ENCODE results near the gene FOXC2.
"Not testable (repeated sequence)": the region's sequence is repeated elsewhere in the genome, so short reads cannot be mapped to it uniquely, and the experiment has no call there.

Gene FOXC2

DNA sequence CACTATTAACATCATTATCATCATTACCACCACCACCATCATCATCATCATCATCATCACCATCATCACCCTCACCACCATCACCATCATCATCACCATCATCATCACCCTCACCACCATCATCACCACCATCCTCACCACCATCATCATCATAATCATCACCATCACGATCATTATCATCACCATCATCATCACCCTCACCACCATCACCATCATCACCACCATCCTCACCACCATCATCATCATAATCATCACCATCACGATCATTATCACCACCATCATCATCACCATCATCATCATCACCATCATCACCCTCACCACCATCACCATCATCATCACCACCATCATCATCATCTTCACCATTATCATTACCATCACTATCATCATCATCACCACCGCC is 21.3 kb downstream of the FOXC2 start:
- DNase-seq (ENCODE audit: low read depth in 2 of 2), result not testable (repeated sequence)

DNA sequence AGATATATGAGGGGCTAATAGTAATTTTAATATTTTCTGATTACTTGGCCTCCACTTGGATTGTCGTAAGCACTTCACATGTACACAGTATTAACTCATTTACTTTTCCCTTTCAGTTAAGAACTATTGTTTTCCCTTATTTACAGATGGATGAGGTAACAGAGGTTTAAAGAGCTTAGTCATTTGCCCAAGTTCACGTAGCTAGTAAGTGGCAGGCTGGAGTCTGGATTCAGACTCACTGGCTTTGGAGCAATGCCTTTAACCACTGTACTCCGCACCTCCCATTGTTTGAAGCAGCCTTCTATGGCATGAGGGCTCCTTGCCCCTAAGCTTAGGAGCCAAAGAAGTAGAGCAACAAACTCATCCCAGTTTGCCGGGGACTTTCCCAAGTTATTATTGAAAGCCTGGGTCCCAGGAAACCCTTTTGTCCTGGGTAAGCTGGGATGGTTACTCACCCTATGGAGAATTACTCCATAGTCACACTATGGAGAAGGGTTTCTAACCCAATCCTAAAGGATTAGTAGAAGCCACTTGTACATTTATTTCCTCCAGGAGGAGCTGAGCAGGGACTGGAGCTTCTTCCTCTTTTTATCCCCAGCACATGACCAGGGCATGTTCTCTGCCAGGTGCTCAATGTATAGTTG is 24.0 kb downstream of the FOXC2 start:
- no peak for DNase-seq (ENCODE audit: low read depth in 2 of 2)

DNA sequence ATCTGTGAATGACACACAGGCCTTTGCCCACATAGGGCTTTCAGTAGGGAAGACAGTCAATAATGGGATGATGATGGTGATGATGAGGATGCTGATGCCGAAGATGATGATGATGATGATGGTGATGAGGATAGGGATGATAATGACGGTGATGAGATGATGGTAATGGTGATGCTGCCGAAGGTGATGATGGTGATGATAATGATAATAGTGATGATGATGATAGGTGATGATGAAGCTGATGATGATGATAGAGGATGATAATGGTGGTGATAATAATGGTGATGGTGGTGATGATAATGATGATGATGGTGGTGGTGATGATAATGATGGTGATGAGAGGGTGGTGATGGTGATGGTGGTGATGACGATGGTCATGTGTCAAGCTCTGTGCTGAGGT is 24.6 kb downstream of the FOXC2 start:
- DNase-seq (ENCODE audit: low read depth in 2 of 2), result no peak

DNA sequence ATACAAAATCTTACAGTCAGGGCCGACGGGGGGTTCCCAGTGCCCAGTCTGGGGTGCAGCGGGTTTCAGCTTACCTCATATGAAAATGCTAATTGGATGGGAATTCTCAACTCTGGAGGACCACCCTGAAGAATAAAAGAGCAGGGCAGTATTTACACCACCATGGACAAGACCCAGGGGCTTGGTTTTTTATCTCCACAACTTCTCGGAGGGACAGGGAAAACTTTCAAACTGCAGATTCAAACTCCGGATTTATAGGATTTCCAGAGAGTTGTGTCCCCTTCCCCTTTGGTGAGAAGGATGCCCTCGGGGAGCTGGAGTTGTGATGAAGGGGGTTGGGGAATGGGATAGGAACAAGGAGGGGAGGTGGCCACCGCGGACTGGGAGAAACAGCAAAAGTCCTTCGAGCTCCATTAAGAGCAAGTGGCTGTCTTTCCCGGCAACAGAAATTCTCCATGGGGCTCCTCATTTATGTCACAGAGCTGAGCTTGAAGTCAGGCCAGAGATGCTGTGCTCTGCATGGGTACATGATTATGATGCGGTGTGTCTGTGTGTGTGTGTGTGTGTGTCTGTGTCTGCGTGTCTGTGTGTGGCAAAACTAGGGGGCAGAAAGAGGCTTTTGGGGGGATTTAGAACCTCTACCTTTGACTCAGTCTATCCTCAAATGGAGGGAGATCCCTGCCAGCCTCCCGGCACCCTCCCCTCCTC is 27.4 kb downstream of the FOXC2 start:
- no peak for DNase-seq (ENCODE audit: low read depth in 2 of 2)

DNA sequence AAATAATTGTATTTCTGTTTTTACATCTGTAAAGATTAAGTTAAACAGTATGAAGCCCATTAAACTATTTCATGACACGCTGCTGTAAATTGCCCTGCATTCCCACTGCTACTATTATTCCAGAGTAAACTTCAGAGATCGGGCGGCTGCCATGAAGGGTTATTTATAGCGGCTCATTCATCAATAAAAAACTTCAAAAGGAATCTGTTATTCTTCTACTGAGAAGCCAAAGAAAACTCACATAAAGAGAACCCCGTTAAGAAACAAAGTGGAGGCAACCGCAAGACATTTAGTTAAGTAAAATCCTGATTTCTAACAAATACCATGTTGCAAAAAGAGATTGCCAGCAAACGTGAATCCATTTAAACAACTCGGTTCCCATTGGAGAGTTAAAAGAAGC is 28.1 kb downstream of the FOXC2 start:
- DNase-seq (ENCODE audit: low read depth in 2 of 2), result no peak

DNA sequence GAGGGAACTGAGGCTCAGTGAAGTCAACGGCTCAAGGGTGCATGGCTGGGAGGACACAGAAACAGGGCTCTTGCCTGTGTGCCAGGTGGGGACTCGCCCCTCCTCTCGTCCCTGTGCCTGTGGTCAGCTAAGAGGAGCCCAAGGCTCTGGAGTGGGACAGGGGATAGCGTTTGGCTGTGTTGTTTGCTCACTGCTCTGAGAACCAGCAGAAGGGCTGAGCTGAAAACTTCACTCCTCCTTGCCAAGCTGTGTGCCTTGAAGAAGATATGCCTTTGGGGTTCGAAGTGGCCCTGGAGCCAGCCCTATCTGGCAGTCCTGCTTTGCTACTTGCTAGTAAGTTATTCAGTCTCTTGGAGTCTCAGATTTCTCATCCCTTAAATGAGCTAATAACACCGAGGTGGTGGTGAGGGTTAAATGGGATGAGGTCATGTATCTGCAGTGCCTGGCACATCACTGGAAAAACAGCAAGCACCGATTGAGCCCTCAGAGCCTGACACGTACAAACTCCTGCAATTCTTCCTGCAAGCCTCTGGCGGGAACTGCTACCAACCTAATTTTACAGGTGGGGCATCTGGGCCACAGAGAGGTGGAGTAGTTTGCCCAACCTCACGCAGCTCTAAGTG is 29.5 kb downstream of the FOXC2 start:
- DNase-seq (ENCODE audit: low read depth in 2 of 2), result no peak

DNA sequence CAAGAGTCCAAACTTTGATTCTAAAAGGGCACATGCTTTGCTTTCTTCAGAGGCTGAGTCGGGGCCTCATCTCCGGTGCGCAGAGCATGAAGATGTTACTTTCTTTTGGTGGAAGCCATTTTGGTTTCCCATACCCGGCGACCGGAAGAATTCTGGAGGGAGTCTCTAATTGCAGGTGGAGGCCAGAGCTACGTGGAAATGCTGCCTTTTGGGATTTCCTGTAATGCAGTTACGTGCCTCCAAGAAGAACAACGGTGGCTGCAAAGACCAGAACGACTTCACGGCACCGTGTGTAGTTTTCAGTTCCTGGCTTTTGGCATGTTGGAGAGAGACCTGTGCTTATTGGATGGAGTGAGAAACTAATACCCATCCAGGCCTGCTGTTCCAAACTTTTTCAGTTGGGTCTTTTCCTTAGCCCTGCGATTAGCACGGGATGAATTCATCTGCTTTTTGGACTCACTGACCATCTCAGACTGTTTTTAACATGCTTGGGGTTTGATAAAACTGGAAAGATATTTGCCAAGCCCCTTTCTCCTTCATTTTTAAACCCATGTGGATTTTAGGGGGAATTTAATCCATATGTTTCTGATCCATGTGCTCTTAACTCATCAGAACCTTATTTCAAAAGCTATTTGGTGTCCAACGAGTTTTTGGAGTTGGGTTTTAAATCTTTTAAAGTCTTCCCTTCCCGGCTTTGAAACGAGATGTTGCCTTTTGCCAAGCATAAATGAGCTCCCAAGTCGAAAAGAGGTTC is 30.7 kb downstream of the FOXC2 start:
- no peak for DNase-seq (ENCODE audit: low read depth in 2 of 2)

DNA sequence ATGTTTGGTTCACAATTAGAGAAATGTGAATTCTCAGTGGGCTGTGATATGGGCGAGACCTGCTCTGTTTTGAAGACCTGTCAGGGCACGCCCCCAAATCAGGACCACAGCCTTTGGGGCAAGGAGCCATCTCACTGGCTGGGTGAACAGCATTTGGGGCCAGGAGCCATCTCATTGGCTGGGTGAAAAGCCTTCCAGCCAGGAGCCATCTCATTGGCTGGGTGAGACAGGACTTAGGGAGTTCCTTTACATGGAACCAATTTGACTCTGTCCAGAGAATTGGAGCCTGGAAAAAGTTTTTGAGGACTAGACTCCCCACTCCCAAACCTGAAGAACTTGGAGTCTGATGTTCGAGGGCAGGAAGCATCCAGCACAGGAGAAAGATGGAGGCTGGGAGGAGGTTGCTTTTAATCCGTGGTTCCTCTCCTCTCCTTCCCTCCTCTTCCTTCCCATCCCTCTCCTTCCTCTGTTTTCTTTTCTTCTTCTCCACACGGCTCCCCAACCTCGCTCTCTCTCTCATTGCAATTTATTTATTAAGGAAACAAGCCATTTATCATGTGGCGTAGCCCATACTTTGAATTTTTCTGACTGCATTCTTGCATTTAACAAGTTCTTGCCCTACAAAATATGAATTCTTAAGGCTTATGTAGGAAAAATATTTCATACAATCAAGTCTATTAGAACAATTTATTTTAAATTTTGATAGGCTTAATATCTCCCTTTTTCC is 31.4 kb downstream of the FOXC2 start:
- DNase-seq (ENCODE audit: low read depth in 2 of 2), result no peak

DNA sequence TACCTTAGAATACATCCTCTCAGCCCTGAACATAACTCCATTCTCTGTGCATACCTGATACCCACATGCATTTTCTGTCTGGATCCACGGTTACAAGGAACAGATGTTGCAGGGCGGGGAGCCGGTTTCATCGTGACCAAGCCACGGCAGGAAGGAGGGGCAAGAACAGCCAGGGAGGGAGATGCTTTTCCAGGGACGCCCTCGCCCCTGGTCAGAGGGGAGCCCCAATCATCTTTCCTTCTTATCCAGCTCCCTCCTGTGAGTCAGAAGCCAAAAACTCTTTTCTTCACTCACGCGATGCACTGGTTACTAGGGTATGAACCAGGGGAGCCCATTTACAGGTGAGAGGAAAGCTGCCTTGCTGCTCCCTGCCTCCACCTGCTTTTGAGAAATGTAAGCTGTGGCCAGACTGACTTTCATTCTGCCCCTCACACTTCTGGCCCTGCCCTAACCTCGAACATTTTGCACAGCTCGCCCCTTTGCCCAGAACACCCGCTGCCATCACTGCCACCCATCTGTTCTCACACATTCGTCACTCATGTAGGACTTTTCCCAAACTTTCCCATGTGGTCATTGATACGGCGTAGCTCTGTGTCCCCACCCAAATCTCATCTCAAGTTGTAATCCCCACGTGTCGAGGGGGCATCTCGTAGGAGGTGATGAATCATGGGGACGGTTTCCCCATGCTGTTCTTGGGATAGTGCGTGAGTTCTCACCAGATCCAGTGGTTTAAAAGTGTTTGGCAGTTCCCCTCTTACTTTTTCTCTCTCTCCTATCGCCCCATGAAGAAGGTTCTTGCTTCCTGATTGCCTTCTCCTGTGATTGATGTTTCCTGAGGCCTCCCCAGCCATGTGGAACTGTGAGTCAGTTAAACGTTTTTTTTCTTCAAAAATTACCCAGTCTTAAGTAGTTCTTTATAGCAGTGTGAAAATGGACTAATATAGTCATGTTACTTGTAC is 32.3 kb downstream of the FOXC2 start:
- DNase-seq (ENCODE audit: low read depth in 2 of 2), result no peak

DNA sequence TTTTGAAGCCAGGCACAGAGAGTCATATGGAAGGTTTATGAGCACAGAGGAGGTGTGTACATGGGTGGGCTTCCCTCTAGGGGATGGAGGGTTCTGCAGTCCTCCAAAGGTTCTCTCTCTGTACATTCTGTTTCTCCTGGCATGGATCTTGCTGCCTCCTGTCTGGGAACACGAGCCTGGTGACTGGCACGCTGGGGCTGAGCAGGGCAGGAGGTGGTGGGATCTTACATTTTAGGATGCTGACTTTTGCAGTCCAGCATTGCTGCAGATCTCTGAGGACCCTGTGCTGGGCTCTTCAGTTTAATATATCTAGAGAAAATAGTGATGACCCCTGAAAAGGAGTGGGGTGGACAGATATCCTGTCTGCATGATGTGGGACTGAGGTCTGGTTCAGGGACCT is 34.7 kb downstream of the FOXC2 start:
- no peak for DNase-seq (ENCODE audit: low read depth in 2 of 2)

DNA sequence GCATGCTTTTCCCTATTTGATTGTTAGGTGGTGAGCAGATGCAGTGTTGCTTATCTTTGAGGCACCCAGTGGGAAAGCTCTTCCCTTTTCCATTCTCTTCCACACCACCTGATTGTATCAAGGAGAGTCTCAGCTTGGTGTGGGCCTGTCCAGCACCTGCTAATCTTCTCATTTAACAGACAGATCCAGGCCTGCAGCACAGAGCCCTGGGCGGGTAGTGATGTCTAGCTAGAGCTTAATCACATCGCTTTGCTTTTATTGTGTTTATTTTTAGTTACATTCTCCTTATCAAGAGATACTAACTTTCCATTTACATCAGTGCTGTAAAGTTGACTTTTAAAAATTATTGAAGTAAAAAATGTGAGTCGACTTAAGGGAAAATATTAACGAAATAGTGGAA is 35.9 kb downstream of the FOXC2 start:
- no peak for DNase-seq (ENCODE audit: low read depth in 2 of 2)

DNA sequence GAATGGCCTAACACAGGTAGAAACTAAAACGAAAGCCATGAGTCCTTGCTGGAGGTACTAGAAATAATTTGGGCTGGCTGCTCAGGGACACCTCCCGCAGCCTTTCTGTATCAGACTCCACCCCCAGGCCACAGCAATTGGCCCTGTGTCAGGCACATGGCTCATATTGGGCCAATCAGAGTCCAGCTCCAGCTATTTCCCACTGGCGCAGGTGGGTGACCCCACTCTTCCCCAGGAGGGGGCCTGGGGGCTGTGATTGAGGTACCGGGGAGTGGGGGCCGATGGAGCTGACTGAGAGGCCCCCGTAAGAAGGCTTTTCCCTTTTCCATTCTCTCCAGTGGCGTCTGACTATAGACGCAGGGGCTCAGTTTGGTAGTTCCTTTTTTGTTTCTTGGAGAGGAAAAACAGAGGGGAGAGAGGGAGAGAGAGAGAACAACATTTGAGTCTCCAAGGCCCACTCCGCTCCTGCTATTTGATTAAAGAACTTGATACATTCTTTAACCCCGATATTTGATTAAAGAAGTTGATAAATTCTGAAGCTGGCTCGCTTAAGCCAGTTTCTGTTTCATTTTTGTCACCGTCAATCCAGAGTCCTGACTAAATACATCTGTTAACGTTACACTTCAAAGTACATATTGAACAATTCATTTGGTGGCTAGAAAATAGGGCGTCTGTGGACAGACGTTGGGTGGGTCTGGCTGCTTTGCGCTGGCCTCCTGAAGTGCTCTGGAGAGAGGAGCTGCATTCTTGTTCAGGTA is 38.0 kb downstream of the FOXC2 start:
- no peak for DNase-seq (ENCODE audit: low read depth in 2 of 2)

DNA sequence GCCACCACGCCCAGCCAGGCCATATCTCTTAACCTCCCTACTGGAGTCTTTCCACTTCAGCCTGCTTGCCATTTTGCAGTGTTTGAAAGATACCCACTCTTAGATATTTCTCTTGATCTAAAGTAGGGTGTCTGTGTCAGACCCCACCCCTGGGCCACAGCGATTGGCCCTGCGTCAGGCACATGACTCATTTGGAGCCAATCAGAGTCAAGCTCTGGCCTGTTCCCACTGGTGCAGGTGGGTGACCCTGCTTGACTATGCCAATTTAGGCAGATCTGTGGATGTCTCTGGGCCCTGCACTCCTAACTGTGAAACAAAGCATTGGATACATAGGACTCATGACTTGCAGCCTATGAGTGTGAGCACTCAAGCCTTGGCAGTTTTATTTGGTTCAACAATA is 39.3 kb downstream of the FOXC2 start:
- no peak for DNase-seq (ENCODE audit: low read depth in 2 of 2)

DNA sequence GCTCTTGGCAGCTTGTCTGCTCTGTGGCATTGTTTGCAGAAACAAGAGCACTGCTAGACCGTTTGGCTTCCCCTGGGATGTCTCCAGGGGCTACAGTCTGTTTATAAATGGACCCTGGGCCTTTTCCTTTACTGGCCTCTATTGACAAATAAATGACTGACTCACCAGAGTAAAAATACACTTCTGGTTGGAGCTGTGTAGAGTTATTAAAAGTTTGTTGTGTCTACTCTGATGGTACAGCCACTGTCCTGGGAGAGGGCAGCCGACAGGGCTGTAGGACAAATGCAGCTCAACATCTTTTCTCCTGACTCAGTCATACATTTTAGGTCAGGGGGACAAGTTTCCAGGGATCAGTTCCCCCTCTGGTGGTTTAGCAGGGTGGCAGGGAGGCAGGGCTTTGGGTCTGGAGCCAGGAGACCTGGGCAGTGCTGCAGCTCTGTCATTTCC is 41.7 kb downstream of the FOXC2 start:
- DNase-seq (ENCODE audit: low read depth in 2 of 2), result no peak

DNA sequence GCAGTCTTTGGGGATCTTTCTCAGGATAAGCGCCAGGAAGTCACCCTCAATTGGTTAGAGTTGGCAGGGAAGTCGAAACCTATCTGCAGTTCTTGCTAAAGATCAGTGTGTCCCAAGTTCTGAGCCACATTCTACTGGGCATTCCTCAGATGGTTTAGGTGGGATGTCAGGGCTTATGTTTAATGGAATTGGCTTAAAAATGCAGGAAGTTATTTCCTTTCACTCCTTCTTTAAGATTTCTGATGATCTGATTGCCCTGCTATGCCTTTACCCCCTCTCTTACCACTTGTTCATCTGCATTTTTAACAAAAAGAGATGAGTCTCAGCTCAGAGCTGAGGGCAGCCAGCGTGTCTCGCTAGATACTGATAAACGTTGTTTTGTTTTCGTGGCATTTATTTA is 42.5 kb downstream of the FOXC2 start:
- DNase-seq (ENCODE audit: low read depth in 2 of 2), result no peak

DNA sequence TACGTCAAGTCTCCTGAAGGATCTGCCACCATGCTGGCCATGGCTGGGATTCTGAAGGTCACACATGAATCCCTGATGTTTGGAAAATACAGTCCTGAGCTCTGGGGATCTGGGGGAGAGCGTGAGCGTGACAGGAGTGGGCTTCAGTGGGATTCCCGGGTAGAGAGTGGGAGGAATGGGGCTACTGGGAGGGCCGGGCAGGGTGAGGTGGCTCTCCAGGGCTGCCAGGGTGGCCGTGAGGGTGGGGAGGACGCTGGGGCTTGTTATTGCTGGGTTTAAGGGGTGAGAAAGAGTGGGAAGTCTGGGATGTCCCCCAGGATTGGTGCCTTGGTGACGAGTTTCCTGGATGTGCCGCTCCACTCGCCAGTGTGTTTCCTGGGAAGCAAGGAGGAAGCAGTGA is 43.0 kb downstream of the FOXC2 start:
- no peak for DNase-seq (ENCODE audit: low read depth in 2 of 2)

DNA sequence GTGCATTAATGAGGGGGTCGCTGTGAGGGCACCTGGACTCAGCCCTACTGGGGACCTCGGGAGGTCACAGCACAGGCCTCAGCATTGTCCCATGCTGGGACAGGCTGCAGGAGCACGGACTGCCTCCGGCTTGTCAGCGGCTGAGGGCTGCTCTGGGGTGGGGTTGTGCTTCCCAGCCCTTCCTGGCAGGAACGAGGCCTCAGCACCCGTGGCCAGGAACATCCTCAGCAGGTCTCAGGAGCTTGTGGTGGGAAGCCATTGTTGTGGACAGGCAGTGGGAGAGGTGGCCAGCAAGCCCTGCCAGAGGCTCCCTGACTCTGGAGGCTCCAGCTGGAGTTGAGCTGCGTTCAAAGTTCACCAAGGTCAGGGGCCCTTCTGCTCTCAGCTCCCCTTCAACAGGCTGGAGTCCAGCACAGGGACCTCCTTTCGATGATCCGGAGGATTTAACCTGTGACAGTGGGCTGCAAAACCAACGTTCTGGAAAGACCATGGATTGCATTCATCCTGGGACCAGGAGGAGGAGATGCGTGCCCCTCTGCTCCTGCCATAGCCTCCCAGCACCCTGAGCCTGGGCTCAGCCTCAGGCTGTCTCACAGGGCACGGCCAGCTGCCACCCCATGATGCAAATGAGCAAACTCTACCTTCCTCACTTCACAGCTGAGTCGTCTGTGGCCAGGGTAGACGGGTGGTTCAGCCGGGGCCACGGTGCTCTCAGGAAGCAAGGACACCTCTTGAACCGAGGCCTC is 44.3 kb downstream of the FOXC2 start:
- no peak for DNase-seq (ENCODE audit: low read depth in 2 of 2)

DNA sequence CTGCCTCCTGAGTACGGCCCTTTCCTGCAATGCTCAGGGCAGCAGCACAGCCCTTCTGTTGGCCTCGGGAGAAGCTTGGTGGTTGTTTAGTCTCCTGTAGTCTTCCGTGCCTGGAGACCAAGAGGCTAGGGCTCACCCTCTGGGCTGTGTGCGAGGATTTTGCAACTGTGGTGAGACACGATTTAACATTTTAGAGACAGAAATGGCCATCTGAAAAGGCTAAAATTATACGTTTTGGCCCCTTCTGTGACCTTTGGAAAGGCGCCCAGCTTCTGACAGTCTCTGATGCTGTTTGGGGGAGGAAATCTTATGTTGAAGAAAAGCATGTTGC is 44.9 kb downstream of the FOXC2 start:
- no peak for DNase-seq (ENCODE audit: low read depth in 2 of 2)

DNA sequence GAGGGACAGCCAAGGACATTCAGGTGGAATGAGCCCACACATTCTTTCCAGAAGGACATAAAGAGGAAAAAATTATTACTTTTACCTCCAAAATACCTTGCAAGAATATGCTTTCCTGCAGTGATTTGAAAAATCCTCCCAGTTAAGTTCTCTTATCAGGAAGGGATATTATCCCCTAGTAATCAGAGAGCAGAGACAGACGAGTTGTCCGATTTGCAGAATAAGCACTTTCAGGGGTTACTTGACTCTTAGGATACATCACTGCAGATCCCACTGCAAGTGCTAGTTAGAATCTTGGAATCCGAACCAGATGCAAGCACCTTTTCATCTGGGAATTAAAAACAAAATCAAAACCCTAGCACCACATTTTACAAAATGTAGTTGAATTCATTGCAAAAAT is 45.3 kb downstream of the FOXC2 start:
- no peak for DNase-seq (ENCODE audit: low read depth in 2 of 2)

Data from stimulated activated CD4-positive, alpha-beta T cell treated with anti-CD3 and anti-CD28 coated beads, Interleukin-4, amount 100 ng/mL, for 48 hours (primary cell).